Measurements from ENCODE around the gene CALML6.

- no peak for TF ChIP-seq CTCF (conservative IDR thresholded peaks at IDR 0.05; ENCODE audit: low read length)
- TF ChIP-seq EZH2phosphoT487 (IDR thresholded peaks at IDR 0.05; ENCODE audit: borderline replicate concordance) = no peak
Observed at GRCh38 chr1:1965546-1965945, 50.5 kb downstream of the CALML6 start.
